ENCODE results near the gene OLA1. TPM values are rescaled to one million over a fixed set of nuclear protein-coding genes. Genes with fewer than 3 reads are reported as not detected.

The OLA1 gene
- polyA plus RNA-seq, 3 donors = 24.9 to 72.3 (median 71.9) TPM

- Histone ChIP-seq H3K4me2 (replicated peaks; ENCODE audit: extremely low read depth, low read length, poor library complexity, severe bottlenecking) (peak overlapping the region; percentile 48), H3K9ac (ENCODE audit: insufficient read depth, low read length, poor library complexity, severe bottlenecking) (peak overlapping the region; percentile 65), H3K27ac (ENCODE audit: low read depth in 1 of 2, low read length in 2 of 2) (peak overlapping the region; percentile 93 to 97), H3K4me1 (ENCODE audit: control insufficient read depth in 1 of 2, insufficient read depth in 2 of 2, low read length in 2 of 2) (peaks cover 78 to 82% of the 10 kb centered on the region in 2 donors), H3K36me3 (replicated peaks in 1 of 2; ENCODE audit: control insufficient read depth in 1 of 2, insufficient read depth in 2 of 2, low read length in 2 of 2) (no peaks in the 10 kb centered on the region), H3K9me3 (replicated peaks in 1 of 2; ENCODE audit: control insufficient read depth in 1 of 2, insufficient read depth in 1 of 2, low read length in 2 of 2) (no peaks in the 10 kb centered on the region), H2AFZ (ENCODE audit: insufficient read depth, low read depth, low read length, poor library complexity, severe bottlenecking) (no peak overlapping the region), H3K27me3 (ENCODE audit: control insufficient read depth in 2 of 2, insufficient read depth in 2 of 2, low read length in 2 of 2) (no peaks in the 10 kb centered on the region), H3K4me3 (replicated peaks in 1 of 3; ENCODE audit: low read depth in 2 of 3, low read length in 3 of 3) (peak overlapping the region in 2 of 3 experiments; percentile 32 to 42), H3K79me2 (ENCODE audit: insufficient read depth, low read length) (no peaks in the 10 kb centered on the region), H4K20me1 (ENCODE audit: insufficient read depth, low read length) (no peaks in the 10 kb centered on the region)
- Mint-ChIP-seq H3K36me3 (peaks cover 5 to 9% of the 10 kb centered on the region in 2 donors), H3K4me1 (peaks cover 83% of the 10 kb centered on the region), H3K4me3 (peak overlapping the region; percentile 64 to 88), H3K9me3 (peaks cover 0 to 1% (median 0%) of the 10 kb centered on the region in 7 donors), H3K27ac (peak overlapping the region; percentile 97 to 100 (median 99)), H3K27me3 (ENCODE audit: low read depth in 3 of 3) (peaks cover 0 to 6% (median 2%) of the 10 kb centered on the region in 3 donors)
- no peak for DNase-seq
- TF ChIP-seq CTCF (IDR thresholded peaks at IDR 0.05) = no peak
- intact Hi-C loops (cut with micrococcal nuclease) = loop anchor here in 1 of 2 donors (5.0 kb wide), 1 partner anchor 70 kb away; the partner anchor contains the start of gene SP3
These were observed 211.5 kb downstream of the OLA1 start for GRCh38 chr2:174036825-174037224.

GRCh38 chr2:174035981-174036742 lies 212.2 kb downstream of the OLA1 start:
- Histone ChIP-seq H3K4me1 (ENCODE audit: control insufficient read depth in 1 of 2, insufficient read depth in 2 of 2, low read length in 2 of 2) (peaks cover 85 to 88% of the 10 kb centered on the region in 2 donors), H4K20me1 (ENCODE audit: insufficient read depth, low read length) (no peaks in the 10 kb centered on the region), H3K4me2 (replicated peaks; ENCODE audit: extremely low read depth, low read length, poor library complexity, severe bottlenecking) (peak overlapping the region; percentile 48), H3K27me3 (ENCODE audit: control insufficient read depth in 2 of 2, insufficient read depth in 2 of 2, low read length in 2 of 2) (no peaks in the 10 kb centered on the region), H3K36me3 (replicated peaks in 1 of 2; ENCODE audit: control insufficient read depth in 1 of 2, insufficient read depth in 2 of 2, low read length in 2 of 2) (no peaks in the 10 kb centered on the region), H3K4me3 (replicated peaks in 1 of 3; ENCODE audit: low read depth in 2 of 3, low read length in 3 of 3) (peak overlapping the region; percentile 21 to 42 (median 32)), H3K9me3 (replicated peaks in 1 of 2; ENCODE audit: control insufficient read depth in 1 of 2, insufficient read depth in 1 of 2, low read length in 2 of 2) (no peaks in the 10 kb centered on the region), H3K27ac (ENCODE audit: low read depth in 1 of 2, low read length in 2 of 2) (peak overlapping the region; percentile 93 to 97), H3K79me2 (ENCODE audit: insufficient read depth, low read length) (no peaks in the 10 kb centered on the region), H3K9ac (ENCODE audit: insufficient read depth, low read length, poor library complexity, severe bottlenecking) (peak overlapping the region; percentile 65), H2AFZ (ENCODE audit: insufficient read depth, low read depth, low read length, poor library complexity, severe bottlenecking) (no peak overlapping the region)
- TF ChIP-seq CTCF (IDR thresholded peaks at IDR 0.05) = peak; percentile 85
- Mint-ChIP-seq H3K36me3 (peaks cover 5 to 9% of the 10 kb centered on the region in 2 donors), H3K4me3 (peak overlapping the region; percentile 64 to 88), H3K4me1 (peaks cover 90% of the 10 kb centered on the region), H3K27me3 (ENCODE audit: low read depth in 3 of 3) (peaks cover 0 to 6% (median 2%) of the 10 kb centered on the region in 3 donors), H3K9me3 (peaks cover 0 to 1% (median 0%) of the 10 kb centered on the region in 7 donors), H3K27ac (peak overlapping the region; percentile 97 to 100 (median 99))
- WGBS (ENCODE audit: insufficient coverage) = no CpG with 5 or more reads among the region's 12 CpGs
- intact Hi-C loops (cut with micrococcal nuclease) = loop anchor here in 1 of 2 donors (5.0 kb wide), 1 partner anchor 69 kb away; the partner anchor contains the start of gene SP3
- peak; percentile 92 to 97 (median 94) for DNase-seq
